ENCODE measurements around the gene NPLOC4.
"Not testable (repeated sequence)": the region's sequence is repeated elsewhere in the genome, so short reads cannot be mapped to it uniquely, and the experiment has no call there.

NPLOC4 gene

GRCh38 chr17:81630274-81630673 lies 6.6 kb downstream of the NPLOC4 start:
- DNase-seq = no peak

- DNase-seq = no peak
Measured at GRCh38 chr17:81621494-81622130, 15.3 kb downstream of the NPLOC4 start.

GRCh38 chr17:81618307-81618706 lies 18.6 kb downstream of the NPLOC4 start:
- DNase-seq = not testable (repeated sequence)

- DNase-seq = no peak
Measured at GRCh38 chr17:81616877-81617276, 20.0 kb downstream of the NPLOC4 start.

GRCh38 chr17:81615401-81615930 lies 21.4 kb downstream of the NPLOC4 start:
- DNase-seq = no peak

GRCh38 chr17:81612172-81612970 lies 24.5 kb downstream of the NPLOC4 start:
- DNase-seq = no peak

- DNase-seq = no peak
Measured at GRCh38 chr17:81609541-81610311, 27.2 kb downstream of the NPLOC4 start.

GRCh38 chr17:81608605-81609004 lies 28.3 kb downstream of the NPLOC4 start:
- no peak for DNase-seq

GRCh38 chr17:81608082-81608481 lies 28.8 kb downstream of the NPLOC4 start:
- DNase-seq = no peak

- DNase-seq = no peak
Measured at GRCh38 chr17:81607431-81607830, 29.5 kb downstream of the NPLOC4 start.

GRCh38 chr17:81603846-81604610 lies 32.9 kb downstream of the NPLOC4 start:
- no peak for DNase-seq

GRCh38 chr17:81601525-81602120 lies 35.3 kb downstream of the NPLOC4 start:
- DNase-seq = peak; percentile 64

- no peak for DNase-seq
Measured at GRCh38 chr17:81599719-81600486, 37.0 kb downstream of the NPLOC4 start.

- DNase-seq = no peak
Measured at GRCh38 chr17:81593105-81593871, 43.6 kb downstream of the NPLOC4 start.

GRCh38 chr17:81591971-81592370 lies 44.9 kb downstream of the NPLOC4 start:
- no peak for DNase-seq

- no peak for DNase-seq
Measured at GRCh38 chr17:81590121-81590520, 46.8 kb downstream of the NPLOC4 start.

GRCh38 chr17:81589612-81590011 lies 47.3 kb downstream of the NPLOC4 start:
- DNase-seq = no peak

- no peak for DNase-seq
Measured at GRCh38 chr17:81586096-81586495, 50.8 kb downstream of the NPLOC4 start.

GRCh38 chr17:81584771-81585170 lies 52.1 kb downstream of the NPLOC4 start:
- not testable (repeated sequence) for DNase-seq

GRCh38 chr17:81583589-81584342 lies 53.1 kb downstream of the NPLOC4 start:
- DNase-seq = no peak
